Astrocyte (in vitro differentiated cells and primary cell): ENCODE data around the gene ZBTB33. TPM values are rescaled to one million over a fixed set of nuclear protein-coding genes. Genes with fewer than 3 reads are reported as not detected.

Experiments
- DNase-seq: peaks from one replicate; pipeline ENCODE4 v3.0.0-alpha.2; 2010; ENCODE audit warnings: low read depth
- FAIRE-seq: peaks from 2 replicates; lab custom pipeline; 2011; peaks lifted over from hg19 to GRCh38; lab: Jason Lieb, UNC
- H2AFZ ChIP-seq: 2 replicates; pipeline ENCODE4 v1.6.0; 2012; ENCODE audit warnings: low read depth, low read length, inconsistent platforms
- H3K27ac ChIP-seq: 2 replicates; pipeline ENCODE4 v1.5.1; 2011; ENCODE audit warnings: low read depth, low read length, inconsistent platforms
- H3K27me3 ChIP-seq: 2 replicates; pipeline ENCODE4 v1.6.0; 2011; ENCODE audit warnings: low read length, inconsistent platforms; ENCODE audit not compliant: insufficient read depth
- H3K36me3 ChIP-seq: 2 replicates; pipeline ENCODE4 v1.5.1; 2011; ENCODE audit warnings: low read length, inconsistent platforms; ENCODE audit not compliant: insufficient read depth
- H3K4me1 ChIP-seq: 2 replicates; pipeline ENCODE4 v1.5.1; 2011; ENCODE audit warnings: low read length, inconsistent platforms; ENCODE audit not compliant: insufficient read depth
- H3K4me2 ChIP-seq: 2 replicates; pipeline ENCODE4 v1.6.0; 2012; ENCODE audit warnings: low read length, inconsistent platforms
- H3K4me3 ChIP-seq: 2 replicates; pipeline ENCODE4 v1.5.1; 2011; ENCODE audit warnings: low read depth, mild to moderate bottlenecking, low read length, inconsistent platforms; ENCODE audit not compliant: insufficient read depth
- H3K79me2 ChIP-seq: 2 replicates; pipeline ENCODE4 v1.6.0; 2012; ENCODE audit warnings: mild to moderate bottlenecking, low read length, inconsistent platforms; ENCODE audit not compliant: insufficient read depth
- H3K9ac ChIP-seq: 2 replicates; pipeline ENCODE4 v1.6.0; 2012; ENCODE audit warnings: mild to moderate bottlenecking, low read length, inconsistent platforms
- H3K9me3 ChIP-seq: 2 replicates; pipeline ENCODE4 v1.5.1; 2012; ENCODE audit warnings: low read depth, mild to moderate bottlenecking, low read length, inconsistent platforms; ENCODE audit not compliant: insufficient read depth
- H4K20me1 ChIP-seq: 2 replicates; pipeline ENCODE4 v1.6.0; 2012; ENCODE audit warnings: low read length, inconsistent platforms; ENCODE audit not compliant: insufficient read depth
- H3K27ac Mint-ChIP-seq: one replicate; pipeline ENCODE4 v1.8.0; 2021; ENCODE audit warnings: mild to moderate bottlenecking, mixed read lengths; ENCODE audit not compliant: unreplicated experiment
- H3K27me3 Mint-ChIP-seq: one replicate; pipeline ENCODE4 v1.8.0; 2021; ENCODE audit warnings: low read depth, mixed read lengths; ENCODE audit not compliant: unreplicated experiment
- H3K36me3 Mint-ChIP-seq: one replicate; pipeline ENCODE4 v1.8.0; 2021; ENCODE audit warnings: low read depth, mixed read lengths; ENCODE audit not compliant: unreplicated experiment
- H3K4me1 Mint-ChIP-seq: one replicate; pipeline ENCODE4 v1.8.0; 2021; ENCODE audit warnings: low read depth, mixed read lengths; ENCODE audit not compliant: unreplicated experiment
- H3K4me3 Mint-ChIP-seq: one replicate; pipeline ENCODE4 v1.8.0; 2021; ENCODE audit warnings: mild to moderate bottlenecking, moderate library complexity, mixed read lengths; ENCODE audit not compliant: unreplicated experiment
- H3K9me3 Mint-ChIP-seq: one replicate; pipeline ENCODE4 v1.8.0; 2021; ENCODE audit warnings: mild to moderate bottlenecking, mixed read lengths; ENCODE audit not compliant: unreplicated experiment
- EZH2 ChIP-seq: IDR thresholded peaks from 2 replicates; pipeline ENCODE4 v1.6.1; 2012; ENCODE audit warnings: mild to moderate bottlenecking, low read length, inconsistent platforms; ENCODE audit not compliant: insufficient read depth
- total RNA-seq: library from RNA; stranded (reverse); gene quantifications from 2 replicates; pipeline ENCODE4 v1.2.1, GENCODE V29; 2021
- TF ChIP-seq, protein P1 (sequence below): IDR thresholded peaks from 2 replicates; pipeline ENCODE4 v1.5.1; 2011; ENCODE audit warnings: low read depth, mild to moderate bottlenecking, inconsistent platforms, low read length, moderate library complexity; ENCODE audit not compliant: insufficient read depth

Gene ZBTB33
- total RNA-seq, 1 donor from 2014 or later, result 19.9 TPM

DNA sequence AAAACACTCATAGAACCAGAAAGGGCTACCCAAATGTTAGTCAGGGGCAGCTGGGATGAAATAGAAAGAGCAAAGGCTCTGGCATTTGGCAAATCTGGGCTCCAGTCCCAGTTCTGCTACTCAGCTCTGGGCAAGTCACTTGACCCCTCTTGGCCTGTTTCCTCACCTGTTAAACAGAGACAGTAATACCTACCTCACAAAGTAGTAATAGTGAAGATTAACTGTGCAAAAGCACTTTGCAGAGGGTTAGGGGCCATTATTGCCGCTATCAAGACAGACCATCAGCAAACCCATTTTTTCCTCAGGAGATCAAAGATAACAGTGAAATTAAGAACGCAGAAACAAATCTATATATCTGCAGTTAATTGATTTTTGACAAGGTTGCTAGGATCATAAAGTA is 20.6 kb downstream of the ZBTB33 start:
- no peak overlapping the region for H3K4me3 Mint-ChIP-seq
- Histone ChIP-seq H3K27me3 (no peaks in the 10 kb centered on the region), H3K79me2 (no peaks in the 10 kb centered on the region), H4K20me1 (no peaks in the 10 kb centered on the region), H2AFZ (no peak overlapping the region), H3K4me1 (no peaks in the 10 kb centered on the region), H3K9me3 (no peaks in the 10 kb centered on the region), H3K27ac (no peak overlapping the region), H3K4me2 (no peak overlapping the region), H3K9ac (no peak overlapping the region), H3K36me3 (no peaks in the 10 kb centered on the region), H3K4me3 (no peak overlapping the region)
- no peak for FAIRE-seq
- H3K27ac Mint-ChIP-seq, result no peak overlapping the region
- peaks cover 1% of the 10 kb centered on the region for H3K27me3 Mint-ChIP-seq
- no peak for DNase-seq
- H3K36me3 Mint-ChIP-seq, result no peaks in the 10 kb centered on the region
- no peaks in the 10 kb centered on the region for H3K4me1 Mint-ChIP-seq
- no peaks in the 10 kb centered on the region for H3K9me3 Mint-ChIP-seq
- TF ChIP-seq, protein P1, sequence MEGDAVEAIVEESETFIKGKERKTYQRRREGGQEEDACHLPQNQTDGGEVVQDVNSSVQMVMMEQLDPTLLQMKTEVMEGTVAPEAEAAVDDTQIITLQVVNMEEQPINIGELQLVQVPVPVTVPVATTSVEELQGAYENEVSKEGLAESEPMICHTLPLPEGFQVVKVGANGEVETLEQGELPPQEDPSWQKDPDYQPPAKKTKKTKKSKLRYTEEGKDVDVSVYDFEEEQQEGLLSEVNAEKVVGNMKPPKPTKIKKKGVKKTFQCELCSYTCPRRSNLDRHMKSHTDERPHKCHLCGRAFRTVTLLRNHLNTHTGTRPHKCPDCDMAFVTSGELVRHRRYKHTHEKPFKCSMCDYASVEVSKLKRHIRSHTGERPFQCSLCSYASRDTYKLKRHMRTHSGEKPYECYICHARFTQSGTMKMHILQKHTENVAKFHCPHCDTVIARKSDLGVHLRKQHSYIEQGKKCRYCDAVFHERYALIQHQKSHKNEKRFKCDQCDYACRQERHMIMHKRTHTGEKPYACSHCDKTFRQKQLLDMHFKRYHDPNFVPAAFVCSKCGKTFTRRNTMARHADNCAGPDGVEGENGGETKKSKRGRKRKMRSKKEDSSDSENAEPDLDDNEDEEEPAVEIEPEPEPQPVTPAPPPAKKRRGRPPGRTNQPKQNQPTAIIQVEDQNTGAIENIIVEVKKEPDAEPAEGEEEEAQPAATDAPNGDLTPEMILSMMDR, result no peak

GRCh38 chrX:120274145-120274544 is 23.5 kb downstream of the ZBTB33 start:
- Mint-ChIP-seq H3K9me3 (no peaks in the 10 kb centered on the region), H3K4me3 (no peak overlapping the region), H3K27me3 (peaks cover 1% of the 10 kb centered on the region), H3K36me3 (no peaks in the 10 kb centered on the region), H3K4me1 (no peaks in the 10 kb centered on the region), H3K27ac (no peak overlapping the region)
- no peak for FAIRE-seq
- H3K4me2 ChIP-seq, result no peak overlapping the region
- H3K36me3 ChIP-seq, result no peaks in the 10 kb centered on the region
- no peak overlapping the region for H2AFZ ChIP-seq
- TF ChIP-seq EZH2, result no peak
- TF ChIP-seq, protein P1, result no peak
- H3K4me3 ChIP-seq, result no peak overlapping the region
- H4K20me1 ChIP-seq, result no peaks in the 10 kb centered on the region
- no peaks in the 10 kb centered on the region for H3K9me3 ChIP-seq
- no peaks in the 10 kb centered on the region for H3K27me3 ChIP-seq
- no peak for DNase-seq
- no peaks in the 10 kb centered on the region for H3K79me2 ChIP-seq
- no peak overlapping the region for H3K9ac ChIP-seq
- no peak overlapping the region for H3K27ac ChIP-seq
- H3K4me1 ChIP-seq, result no peaks in the 10 kb centered on the region

DNA sequence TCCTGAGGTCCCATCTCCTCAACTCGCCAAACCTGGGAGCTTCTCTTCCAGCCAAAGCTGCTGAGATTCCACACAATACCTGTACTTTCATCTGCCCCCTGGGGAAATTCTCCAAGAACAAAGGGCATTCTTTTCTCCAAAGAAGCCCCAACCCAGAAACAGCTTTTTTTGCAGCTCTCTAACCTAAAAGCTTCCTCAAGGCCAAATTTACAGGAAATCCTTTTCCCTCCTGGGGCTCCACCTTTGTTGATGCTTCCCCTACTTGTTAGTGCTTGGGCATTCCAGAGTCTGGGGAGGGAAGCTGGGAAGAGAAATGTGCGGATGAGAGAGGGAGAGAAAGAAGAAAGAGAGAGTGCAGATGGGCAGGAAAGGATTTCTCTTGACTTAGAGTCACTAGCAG is 24.3 kb downstream of the ZBTB33 start:
- Mint-ChIP-seq H3K4me1 (no peaks in the 10 kb centered on the region), H3K27me3 (peaks cover 1% of the 10 kb centered on the region), H3K27ac (no peak overlapping the region), H3K36me3 (no peaks in the 10 kb centered on the region), H3K9me3 (no peaks in the 10 kb centered on the region), H3K4me3 (no peak overlapping the region)
- Histone ChIP-seq H3K27ac (no peak overlapping the region), H2AFZ (no peak overlapping the region), H3K9ac (no peak overlapping the region), H3K79me2 (no peaks in the 10 kb centered on the region), H3K9me3 (no peaks in the 10 kb centered on the region), H3K36me3 (no peaks in the 10 kb centered on the region), H3K4me3 (no peak overlapping the region), H3K4me2 (no peak overlapping the region), H3K4me1 (no peaks in the 10 kb centered on the region), H4K20me1 (no peaks in the 10 kb centered on the region), H3K27me3 (no peaks in the 10 kb centered on the region)
- no peak for DNase-seq
- no peak for FAIRE-seq
- TF ChIP-seq EZH2, result no peak
- TF ChIP-seq, protein P1, result no peak
